HG02571 (cell line): ENCODE data around the gene TTYH1.
"Not testable (repeated sequence)": the region's sequence is repeated elsewhere in the genome, so short reads cannot be mapped to it uniquely, and the experiment has no call there.

ENCODE experiments used
- ATAC-seq: cut with Tn5 transposase; IDR thresholded peaks from one replicate; pipeline ENCODE4 v1.9.1; 2021; ENCODE audit warnings: mild to moderate bottlenecking, moderate library complexity; ENCODE audit not compliant: unreplicated experiment

TTYH1 gene

GRCh38 chr19:54436628-54437252, 21.5 kb downstream of the TTYH1 start:
- ATAC-seq = no peak

GRCh38 chr19:54439174-54439851, 24.0 kb downstream of the TTYH1 start:
- no peak for ATAC-seq

- ATAC-seq = no peak
These were observed 25.4 kb downstream of the TTYH1 start for GRCh38 chr19:54440641-54441040.

- no peak for ATAC-seq
These were observed 29.5 kb downstream of the TTYH1 start for GRCh38 chr19:54444737-54445136.

- not testable (repeated sequence) for ATAC-seq
These were observed 31.1 kb downstream of the TTYH1 start for GRCh38 chr19:54446349-54446748.

GRCh38 chr19:54448040-54448773, 32.9 kb downstream of the TTYH1 start:
- ATAC-seq = no peak

GRCh38 chr19:54448774-54449700, 33.8 kb downstream of the TTYH1 start, which contains the start of gene LENG8:
TSS of gene LENG8 (plus strand) at chr19:54449199. CDS start at chr19:54451345, 2,146 bp downstream.
- peak; percentile 79 for ATAC-seq

- no peak for ATAC-seq
These were observed 34.4 kb downstream of the TTYH1 start for GRCh38 chr19:54449701-54450069.

GRCh38 chr19:54451331-54451871, 36.1 kb downstream of the TTYH1 start:
- ATAC-seq = no peak

GRCh38 chr19:54451997-54452396, 36.7 kb downstream of the TTYH1 start:
- ATAC-seq = no peak

- ATAC-seq = no peak
These were observed 37.4 kb downstream of the TTYH1 start for GRCh38 chr19:54452626-54453025.

GRCh38 chr19:54453921-54454780, 38.9 kb downstream of the TTYH1 start:
- ATAC-seq = no peak

GRCh38 chr19:54454781-54455675, 39.8 kb downstream of the TTYH1 start:
- ATAC-seq = no peak

- ATAC-seq = no peak
These were observed 40.6 kb downstream of the TTYH1 start for GRCh38 chr19:54455786-54456422.

GRCh38 chr19:54456423-54457373, 41.4 kb downstream of the TTYH1 start:
- ATAC-seq = no peak

GRCh38 chr19:54457773-54458647, 42.7 kb downstream of the TTYH1 start:
- ATAC-seq = no peak
